ENCODE data around the gene KCTD5.
"Not testable (repeated sequence)": the region's sequence is repeated elsewhere in the genome, so short reads cannot be mapped to it uniquely, and the experiment has no call there.

KCTD5 gene

DNA sequence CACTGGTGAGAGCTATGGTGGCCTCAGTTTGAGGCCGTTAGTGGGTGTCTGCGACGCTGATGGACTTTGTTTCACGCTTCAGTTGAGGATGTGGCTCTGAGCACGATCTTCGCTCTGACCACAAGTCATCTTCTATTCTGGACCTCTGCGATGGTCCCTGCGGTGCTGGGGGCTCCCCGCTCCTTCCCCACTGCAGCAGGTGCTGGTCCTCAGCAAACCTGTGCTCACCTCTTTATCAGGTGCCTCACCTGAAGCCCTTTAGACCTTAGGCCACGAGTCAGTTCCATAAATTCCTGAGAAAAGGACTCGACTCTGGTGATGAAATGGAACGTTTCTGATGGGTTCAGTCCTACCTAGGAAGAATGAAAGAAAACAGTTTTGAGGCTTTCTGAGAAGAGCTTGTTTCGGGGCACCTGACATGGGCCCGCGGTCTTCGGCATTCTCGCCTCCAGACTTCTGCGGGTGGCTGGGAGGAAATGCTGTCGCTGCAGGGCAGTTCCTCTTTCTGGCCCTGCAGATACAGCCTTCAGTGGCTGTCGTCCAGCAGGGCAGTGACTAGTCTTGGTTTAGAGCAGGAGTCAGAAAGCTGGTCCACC, 4.7 kb downstream of the KCTD5 start:
- TF ChIP-seq, protein P1, sequence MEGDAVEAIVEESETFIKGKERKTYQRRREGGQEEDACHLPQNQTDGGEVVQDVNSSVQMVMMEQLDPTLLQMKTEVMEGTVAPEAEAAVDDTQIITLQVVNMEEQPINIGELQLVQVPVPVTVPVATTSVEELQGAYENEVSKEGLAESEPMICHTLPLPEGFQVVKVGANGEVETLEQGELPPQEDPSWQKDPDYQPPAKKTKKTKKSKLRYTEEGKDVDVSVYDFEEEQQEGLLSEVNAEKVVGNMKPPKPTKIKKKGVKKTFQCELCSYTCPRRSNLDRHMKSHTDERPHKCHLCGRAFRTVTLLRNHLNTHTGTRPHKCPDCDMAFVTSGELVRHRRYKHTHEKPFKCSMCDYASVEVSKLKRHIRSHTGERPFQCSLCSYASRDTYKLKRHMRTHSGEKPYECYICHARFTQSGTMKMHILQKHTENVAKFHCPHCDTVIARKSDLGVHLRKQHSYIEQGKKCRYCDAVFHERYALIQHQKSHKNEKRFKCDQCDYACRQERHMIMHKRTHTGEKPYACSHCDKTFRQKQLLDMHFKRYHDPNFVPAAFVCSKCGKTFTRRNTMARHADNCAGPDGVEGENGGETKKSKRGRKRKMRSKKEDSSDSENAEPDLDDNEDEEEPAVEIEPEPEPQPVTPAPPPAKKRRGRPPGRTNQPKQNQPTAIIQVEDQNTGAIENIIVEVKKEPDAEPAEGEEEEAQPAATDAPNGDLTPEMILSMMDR (IDR thresholded peaks at IDR 0.05; ENCODE audit: extremely low read depth, missing control alignments) = no peak
- peak; percentile 93 for DNase-seq (ENCODE audit: low spot score)

DNA sequence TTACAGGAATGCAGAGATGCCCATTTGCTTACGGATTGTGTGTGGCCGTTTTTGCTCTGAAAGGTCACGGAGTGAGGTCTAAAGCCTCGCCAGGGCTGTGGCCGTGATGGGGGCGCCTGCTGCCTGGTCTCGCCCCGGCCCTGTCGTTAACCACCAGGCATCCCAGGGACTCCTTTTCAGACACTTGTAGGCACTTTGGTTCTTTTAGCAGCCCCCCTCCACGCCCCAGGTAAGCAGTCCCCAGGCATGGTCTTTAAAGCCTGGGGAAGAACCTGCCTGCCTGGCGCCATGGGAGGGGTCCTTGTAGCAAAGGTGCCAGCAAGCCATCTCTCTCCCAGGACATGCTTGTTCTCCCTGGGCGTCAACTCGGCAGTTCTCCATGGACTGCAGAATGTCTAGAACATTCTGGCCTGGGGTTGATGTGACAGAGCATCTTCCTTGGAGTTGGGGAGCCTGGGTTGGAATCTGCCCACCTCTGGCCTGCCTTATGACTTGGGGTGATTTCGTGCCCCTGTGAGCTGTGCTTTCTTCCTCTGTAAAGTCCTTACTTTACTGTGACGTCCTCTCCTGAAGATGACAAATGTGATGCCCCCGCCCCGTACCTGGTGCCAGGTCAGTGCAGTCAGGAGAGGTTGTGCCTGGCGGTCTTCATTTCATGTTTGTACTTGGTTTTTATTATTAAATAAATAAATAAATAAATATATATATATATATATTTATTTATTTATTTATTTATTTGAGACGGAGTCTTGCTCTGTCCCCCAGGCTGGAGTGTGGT, 5.4 kb downstream of the KCTD5 start:
- no peak for DNase-seq (ENCODE audit: low spot score)
- TF ChIP-seq, protein P1 (IDR thresholded peaks at IDR 0.05; ENCODE audit: extremely low read depth, missing control alignments) = no peak

DNA sequence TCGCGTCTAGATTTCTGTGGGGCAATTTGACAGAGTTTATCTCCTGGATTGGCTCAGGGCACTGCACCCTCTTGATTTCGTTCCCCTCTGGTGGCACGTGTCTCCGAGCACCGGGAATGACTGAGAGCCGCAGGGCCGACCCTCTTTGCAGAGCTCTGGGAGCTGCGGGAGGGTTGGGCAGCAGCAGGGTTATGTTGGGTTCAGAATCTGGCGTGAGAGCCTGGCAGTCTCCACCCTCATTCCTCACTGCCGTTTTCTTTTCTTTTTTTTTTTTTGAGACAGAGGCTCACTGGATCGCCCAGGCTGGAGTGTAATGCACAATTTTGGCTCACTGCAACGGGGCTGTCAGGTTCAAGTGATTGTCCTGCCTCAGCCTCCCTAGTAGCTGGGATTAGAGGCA, 7.1 kb downstream of the KCTD5 start:
- DNase-seq (ENCODE audit: low spot score) = not testable (repeated sequence)

DNA sequence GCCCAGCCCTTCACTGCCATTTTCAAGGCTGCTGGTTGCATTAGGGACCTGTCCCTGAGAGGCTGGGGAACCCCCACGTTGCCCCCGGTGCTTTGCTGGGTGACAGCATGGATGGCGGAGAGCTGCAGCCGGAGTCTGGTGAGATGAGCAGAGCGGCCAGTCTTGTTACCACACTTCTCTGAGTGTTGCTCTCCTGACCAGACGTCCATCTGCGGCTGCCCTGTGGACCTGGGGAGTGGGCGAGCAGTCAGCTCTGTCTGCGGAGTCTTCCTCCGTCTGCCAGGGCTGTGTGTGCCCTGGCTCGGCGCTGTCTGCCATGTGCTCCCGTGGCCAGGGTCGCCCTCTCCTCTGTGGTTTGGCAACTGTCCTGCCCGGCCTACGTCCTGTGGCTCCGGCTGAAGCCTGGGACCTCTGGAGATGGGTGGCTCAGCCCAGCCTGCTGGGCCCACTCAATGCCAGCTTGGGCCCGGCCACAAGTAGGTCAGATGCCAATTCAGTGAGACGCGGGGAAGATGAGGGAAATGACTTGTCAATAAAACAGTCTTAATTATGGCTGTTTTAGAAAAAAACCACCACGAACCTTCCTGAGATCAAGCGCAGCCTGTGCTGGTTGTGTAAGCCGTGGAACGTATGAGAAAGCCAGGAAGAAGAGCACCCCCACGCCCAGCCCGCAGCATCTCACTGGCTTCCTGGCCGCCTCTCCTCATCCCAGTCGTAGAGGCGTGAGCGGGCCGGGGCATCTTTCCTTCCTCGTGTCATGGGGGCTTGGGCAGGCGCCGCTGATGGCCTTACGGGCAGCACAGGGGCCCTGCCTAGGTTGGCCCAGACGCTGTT, 7.9 kb downstream of the KCTD5 start:
- TF ChIP-seq, protein P1 (IDR thresholded peaks at IDR 0.05; ENCODE audit: extremely low read depth, missing control alignments) = no peak
- peak; percentile 3 for DNase-seq (ENCODE audit: low spot score)

DNA sequence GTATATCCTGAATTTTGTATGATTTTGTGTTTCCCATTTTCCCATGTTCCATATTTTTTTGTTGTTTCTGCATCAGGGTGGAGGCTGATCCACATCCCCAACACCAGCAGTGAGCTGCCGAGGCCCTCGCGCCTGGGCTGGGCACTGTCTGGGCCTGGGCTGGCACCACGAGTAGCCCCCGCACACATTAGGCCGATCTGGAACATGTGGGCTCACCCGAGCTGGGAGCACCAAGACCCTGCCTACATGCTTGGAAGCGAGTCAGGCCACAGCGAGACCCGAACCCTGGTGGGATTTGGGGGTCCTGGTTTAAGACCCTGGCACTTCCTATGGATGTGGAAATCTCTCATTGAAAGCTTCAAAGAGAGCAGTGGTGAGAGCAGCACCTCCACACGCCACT, 8.5 kb downstream of the KCTD5 start:
- TF ChIP-seq, protein P1 (IDR thresholded peaks at IDR 0.05; ENCODE audit: extremely low read depth, missing control alignments) = no peak
- DNase-seq (ENCODE audit: low spot score) = peak; percentile 4

DNA sequence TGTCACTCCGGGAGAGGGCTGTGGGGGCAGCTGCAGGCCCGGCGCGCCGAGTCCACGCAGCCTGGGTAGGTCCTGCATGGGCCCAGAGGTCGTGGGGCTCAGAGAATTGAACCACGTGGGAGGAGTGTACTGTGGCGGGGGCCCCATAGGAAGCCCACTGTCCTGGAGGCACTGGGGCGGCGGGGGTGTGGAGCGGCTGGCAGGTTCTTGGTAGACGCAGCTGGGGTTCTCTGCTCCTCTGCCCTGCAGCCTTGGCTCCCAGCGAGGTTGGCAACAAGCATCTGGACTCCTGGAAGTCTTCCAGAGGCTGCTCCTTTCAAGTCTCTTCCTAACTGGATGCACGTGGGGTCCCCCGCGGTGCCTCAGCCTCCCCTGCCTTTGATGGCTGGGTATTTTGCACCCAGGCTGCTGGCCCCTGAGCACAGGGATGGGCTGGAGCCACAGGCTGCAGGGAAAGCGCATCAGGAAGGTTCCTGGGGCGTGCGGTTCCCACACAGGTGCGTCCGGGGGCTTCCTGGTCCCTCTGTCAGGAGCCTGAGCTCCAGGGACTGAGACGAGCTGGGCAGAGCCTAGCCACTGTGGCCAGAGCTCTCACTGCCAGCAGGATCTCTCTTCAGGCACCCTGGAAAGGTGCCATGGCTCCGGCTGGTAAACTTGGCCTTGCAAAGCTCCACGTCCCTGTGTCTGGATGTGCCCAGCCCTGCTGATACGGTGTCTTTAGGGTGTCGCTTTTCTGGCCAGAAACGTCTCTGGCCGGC, 9.3 kb downstream of the KCTD5 start:
- DNase-seq (ENCODE audit: low spot score) = no peak
- TF ChIP-seq, protein P1 (IDR thresholded peaks at IDR 0.05; ENCODE audit: extremely low read depth, missing control alignments) = no peak

DNA sequence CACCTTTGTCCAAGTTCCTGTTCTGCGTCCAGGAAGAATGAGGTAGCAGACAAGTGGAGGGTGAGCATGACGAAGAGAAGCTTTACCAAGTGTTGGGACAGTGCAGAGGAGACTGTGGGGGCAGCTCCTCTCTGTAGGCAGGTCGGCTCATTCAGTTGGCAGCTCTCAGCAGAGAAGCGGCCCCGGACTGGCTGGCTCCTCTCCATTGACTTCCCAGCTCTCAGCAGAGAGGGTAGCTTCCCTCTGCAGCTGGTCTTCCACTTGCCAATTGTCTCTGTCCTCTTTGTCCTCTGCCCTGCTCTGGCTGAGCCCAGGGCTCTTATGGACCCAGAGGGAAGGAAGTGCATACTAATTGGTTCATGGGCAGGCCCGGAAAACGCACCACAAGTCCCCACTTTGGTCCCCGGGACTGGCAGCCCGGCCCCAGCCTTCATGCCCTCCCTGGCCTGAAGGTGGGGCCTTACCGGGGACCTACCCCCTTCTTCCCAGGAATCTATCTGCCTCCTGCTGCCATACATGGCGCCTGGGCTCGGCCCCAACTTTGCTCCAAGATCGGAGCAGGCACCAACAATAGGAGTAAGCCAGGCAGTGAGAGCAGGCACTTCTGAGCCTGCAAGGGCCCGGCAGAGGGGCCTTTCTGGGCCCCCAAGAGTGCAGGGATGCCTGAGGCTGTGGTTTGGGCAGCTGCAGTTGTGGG, 10.1 kb downstream of the KCTD5 start:
- DNase-seq (ENCODE audit: low spot score) = no peak

More for the DNA sequence above, 10.1 kb downstream of the KCTD5 start:
- TF ChIP-seq, protein P1 (IDR thresholded peaks at IDR 0.05; ENCODE audit: extremely low read depth, missing control alignments) = no peak
